BJ (cell line): ENCODE results near the gene PSORS1C1. TPM values are rescaled to one million over a fixed set of nuclear protein-coding genes. Genes with fewer than 3 reads are reported as not detected.

ENCODE experiments used
- CTCF ChIA-PET: fragments of 350-600 bp; formaldehyde crosslinking; extraction: SDS; loops from one replicate; lab custom pipeline; 2021; ENCODE audit warnings: antibody characterized with exemption, inconsistent platforms; lab: Yijun Ruan, JAX
- POLR2A ChIA-PET: fragments of 300-600 bp; sonication (Branson Sonifier 250); formaldehyde crosslinking; extraction: SDS; loops from one replicate; lab custom pipeline; 2021; ENCODE audit warnings: antibody characterized with exemption; lab: Charles Lee
- DNase-seq: peaks from one replicate; pipeline ENCODE4 v3.0.0-alpha.2; 2011; ENCODE audit warnings: low read depth
- H3K27me3 ChIP-seq: 2 replicates; pipeline ENCODE4 v1.6.0; 2011; ENCODE audit warnings: low read length; ENCODE audit not compliant: control insufficient read depth, insufficient read depth
- H3K36me3 ChIP-seq: 2 replicates; pipeline ENCODE4 v1.5.1; 2011; ENCODE audit warnings: low read length; ENCODE audit not compliant: control insufficient read depth, insufficient read depth
- H3K4me3 ChIP-seq: 2 replicates; pipeline ENCODE4 v1.5.1; 2011; ENCODE audit warnings: low read depth, mild to moderate bottlenecking, control low read depth, low read length
- polyA plus RNA-seq: library from polyadenylated mRNA; depleted of rRNA; stranded (reverse); fragments of >200 nt; gene quantifications from 2 replicates; pipeline ENCODE4 v1.2.3, GENCODE V29; 2011
- TF ChIP-seq, protein P1 (sequence below): IDR thresholded peaks from 2 replicates; pipeline ENCODE4 v1.5.1; 2011; ENCODE audit warnings: low read depth, mild to moderate bottlenecking, control low read depth, inconsistent platforms, low read length, moderate library complexity; ENCODE audit not compliant: insufficient read depth

Gene PSORS1C1
- polyA plus RNA-seq, 1 experiment, result 6.7 TPM

- Histone ChIP-seq H3K4me3 (no peak overlapping the region), H3K27me3 (no peaks in the 10 kb centered on the region; the same call in 1 of the 2 replicates), H3K36me3 (no peaks in the 10 kb centered on the region)
- TF ChIP-seq, protein P1, sequence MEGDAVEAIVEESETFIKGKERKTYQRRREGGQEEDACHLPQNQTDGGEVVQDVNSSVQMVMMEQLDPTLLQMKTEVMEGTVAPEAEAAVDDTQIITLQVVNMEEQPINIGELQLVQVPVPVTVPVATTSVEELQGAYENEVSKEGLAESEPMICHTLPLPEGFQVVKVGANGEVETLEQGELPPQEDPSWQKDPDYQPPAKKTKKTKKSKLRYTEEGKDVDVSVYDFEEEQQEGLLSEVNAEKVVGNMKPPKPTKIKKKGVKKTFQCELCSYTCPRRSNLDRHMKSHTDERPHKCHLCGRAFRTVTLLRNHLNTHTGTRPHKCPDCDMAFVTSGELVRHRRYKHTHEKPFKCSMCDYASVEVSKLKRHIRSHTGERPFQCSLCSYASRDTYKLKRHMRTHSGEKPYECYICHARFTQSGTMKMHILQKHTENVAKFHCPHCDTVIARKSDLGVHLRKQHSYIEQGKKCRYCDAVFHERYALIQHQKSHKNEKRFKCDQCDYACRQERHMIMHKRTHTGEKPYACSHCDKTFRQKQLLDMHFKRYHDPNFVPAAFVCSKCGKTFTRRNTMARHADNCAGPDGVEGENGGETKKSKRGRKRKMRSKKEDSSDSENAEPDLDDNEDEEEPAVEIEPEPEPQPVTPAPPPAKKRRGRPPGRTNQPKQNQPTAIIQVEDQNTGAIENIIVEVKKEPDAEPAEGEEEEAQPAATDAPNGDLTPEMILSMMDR, result no peak
- DNase-seq, result no peak
- CTCF ChIA-PET, result interaction anchor here (0.6 to 2.2 kb wide), 7 partner anchors 10 to 176 kb away, joined by 3 to 9 read pairs (median 4); no protein-coding TSS in a partner anchor
- POLR2A ChIA-PET, result no interaction called here
These were observed 24.2 kb upstream of the PSORS1C1 start for GRCh38 chr6:31090275-31090972.

DNA sequence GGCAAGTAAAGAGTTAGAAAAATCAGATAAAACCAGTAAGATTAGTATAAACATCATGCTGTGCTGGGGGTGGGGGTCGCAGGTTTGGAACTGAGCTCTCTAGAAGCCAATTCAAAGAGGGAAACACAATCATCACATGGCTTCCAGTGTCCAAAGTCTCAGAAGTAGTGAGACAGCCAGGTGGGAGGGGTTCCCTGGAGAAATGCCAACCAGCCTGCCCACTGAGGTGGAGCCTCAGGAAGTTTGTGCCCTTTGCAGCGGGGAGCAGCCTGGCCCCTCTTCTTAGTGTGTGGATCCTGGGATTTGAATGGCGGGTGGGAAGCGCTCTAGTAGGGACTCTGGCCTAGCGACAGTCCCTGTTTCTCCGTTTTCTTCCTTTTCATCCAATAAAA lies 23.6 kb upstream of the PSORS1C1 start:
- TF ChIP-seq, protein P1, result no peak
- no peaks in the 10 kb centered on the region; the same call in 1 of the 2 replicates for H3K27me3 ChIP-seq
- H3K36me3 ChIP-seq, result no peaks in the 10 kb centered on the region
- no peak for DNase-seq
- H3K4me3 ChIP-seq, result no peak overlapping the region
- CTCF ChIA-PET, result interaction anchor here (0.6 to 2.2 kb wide), 7 partner anchors 9 to 369 kb away, joined by 3 to 9 read pairs (median 4); no protein-coding TSS in a partner anchor
- POLR2A ChIA-PET, result no interaction called here

GRCh38 chr6:31091680-31092079 lies 22.9 kb upstream of the PSORS1C1 start:
- Histone ChIP-seq H3K4me3 (no peak overlapping the region), H3K36me3 (no peaks in the 10 kb centered on the region), H3K27me3 (no peaks in the 10 kb centered on the region; the same call in 1 of the 2 replicates)
- POLR2A ChIA-PET, result no interaction called here
- DNase-seq, result no peak
- CTCF ChIA-PET, result interaction anchor here (1.2 to 2.2 kb wide), 5 partner anchors 8 to 370 kb away, joined by 3 to 9 read pairs (median 4); no protein-coding TSS in a partner anchor
- TF ChIP-seq, protein P1, result no peak

DNA sequence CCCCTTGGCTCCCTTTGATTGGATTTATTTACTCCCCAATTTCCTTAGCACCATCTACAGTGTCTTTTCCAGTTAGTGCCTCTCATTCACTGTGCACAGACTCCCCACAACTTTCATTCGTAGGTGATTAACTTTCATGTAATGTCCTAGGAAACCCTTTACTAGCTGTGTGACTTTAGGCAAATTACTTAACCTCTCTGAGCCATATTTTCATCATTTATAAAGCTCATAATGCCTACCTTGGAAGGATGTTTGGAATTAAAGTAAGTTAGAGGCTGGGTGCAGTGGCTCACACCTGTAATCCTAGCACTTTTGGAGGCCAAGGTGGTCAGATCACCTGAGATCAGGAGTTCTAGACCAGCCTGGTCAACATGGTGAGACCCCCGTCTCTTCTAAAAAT lies 22.4 kb upstream of the PSORS1C1 start:
- ChIA-PET POLR2A (interaction anchor here (0.6 kb wide), 1 partner anchor 179 kb away, joined by 15 read pairs; no protein-coding TSS in a partner anchor), CTCF (interaction anchor here (1.4 to 2.2 kb wide), 4 partner anchors 12 to 370 kb away, joined by 3 to 9 read pairs (median 4); no protein-coding TSS in a partner anchor)
- Histone ChIP-seq H3K36me3 (no peaks in the 10 kb centered on the region), H3K27me3 (no peaks in the 10 kb centered on the region; the same call in 1 of the 2 replicates), H3K4me3 (no peak overlapping the region)
- DNase-seq, result no peak
- TF ChIP-seq, protein P1, result no peak
